Head of caudate nucleus (tissue), 42 donors: ENCODE results near the gene AGAP1.

Experiments
- DNase-seq, 42 donors: peaks; one replicate each; pipeline versions ENCODE4 v3.0.0 to v3.0.0-alpha.2; 2020 to 2021; ENCODE audit warnings: mixed read lengths in 7 of 42
- intact Hi-C: fragments of 100-400 bp; cut with DNase I; formaldehyde crosslinking; loops from one replicate; pipeline ENCODE4 v1.15.0; 2022

AGAP1 gene

GRCh38 chr2:235556901-235557300 lies 63.1 kb downstream of the AGAP1 start:
- intact Hi-C loops: no loop called here
- no peak for DNase-seq

- DNase-seq: no peak
- intact Hi-C loops: no loop called here
Measured at GRCh38 chr2:235557903-235558302, 64.1 kb downstream of the AGAP1 start.

- no peak for DNase-seq
- intact Hi-C loops: no loop called here
Measured at GRCh38 chr2:235558572-235558971, 64.7 kb downstream of the AGAP1 start.

- intact Hi-C loops: no loop called here
- no peak for DNase-seq
Measured at GRCh38 chr2:235560345-235560744, 66.5 kb downstream of the AGAP1 start.

GRCh38 chr2:235561450-235561849 lies 67.6 kb downstream of the AGAP1 start:
- no peak for DNase-seq
- intact Hi-C loops: no loop called here

GRCh38 chr2:235562065-235562747 lies 68.4 kb downstream of the AGAP1 start:
- intact Hi-C loops: no loop called here
- DNase-seq: no peak

GRCh38 chr2:235563056-235563910 lies 69.4 kb downstream of the AGAP1 start:
- no peak for DNase-seq
- intact Hi-C loops: no loop called here

GRCh38 chr2:235564066-235564465 lies 70.2 kb downstream of the AGAP1 start:
- no peak for DNase-seq
- intact Hi-C loops: no loop called here

- intact Hi-C loops: no loop called here
- DNase-seq: no peak
Measured at GRCh38 chr2:235564884-235565530, 71.2 kb downstream of the AGAP1 start.

- intact Hi-C loops: no loop called here
- no peak for DNase-seq
Measured at GRCh38 chr2:235566415-235566814, 72.6 kb downstream of the AGAP1 start.

- no peak for DNase-seq
- intact Hi-C loops: no loop called here
Measured at GRCh38 chr2:235566931-235567495, 73.2 kb downstream of the AGAP1 start.

- no peak for DNase-seq
- intact Hi-C loops: no loop called here
Measured at GRCh38 chr2:235567842-235568241, 74.0 kb downstream of the AGAP1 start.

- intact Hi-C loops: no loop called here
- no peak for DNase-seq
Measured at GRCh38 chr2:235568431-235568830, 74.6 kb downstream of the AGAP1 start.

- intact Hi-C loops: no loop called here
Measured at GRCh38 chr2:235569837-235570236, 76.0 kb downstream of the AGAP1 start.

GRCh38 chr2:235570256-235570655 lies 76.4 kb downstream of the AGAP1 start:
- intact Hi-C loops: no loop called here
- no peak for DNase-seq

More at GRCh38 chr2:235569837-235570236, 76.0 kb downstream of the AGAP1 start:
- no peak for DNase-seq

- intact Hi-C loops: no loop called here
- no peak for DNase-seq
Measured at GRCh38 chr2:235570966-235571692, 77.3 kb downstream of the AGAP1 start.

- intact Hi-C loops: no loop called here
- no peak for DNase-seq
Measured at GRCh38 chr2:235572592-235572991, 78.7 kb downstream of the AGAP1 start.

GRCh38 chr2:235573331-235574221 lies 79.7 kb downstream of the AGAP1 start:
- intact Hi-C loops: no loop called here

More at GRCh38 chr2:235573331-235574221, 79.7 kb downstream of the AGAP1 start:
- peak in 6 of 42 donors; percentile 25 to 65 (median 44) for DNase-seq
